ENCODE results near the gene UBE4A.

DNA sequence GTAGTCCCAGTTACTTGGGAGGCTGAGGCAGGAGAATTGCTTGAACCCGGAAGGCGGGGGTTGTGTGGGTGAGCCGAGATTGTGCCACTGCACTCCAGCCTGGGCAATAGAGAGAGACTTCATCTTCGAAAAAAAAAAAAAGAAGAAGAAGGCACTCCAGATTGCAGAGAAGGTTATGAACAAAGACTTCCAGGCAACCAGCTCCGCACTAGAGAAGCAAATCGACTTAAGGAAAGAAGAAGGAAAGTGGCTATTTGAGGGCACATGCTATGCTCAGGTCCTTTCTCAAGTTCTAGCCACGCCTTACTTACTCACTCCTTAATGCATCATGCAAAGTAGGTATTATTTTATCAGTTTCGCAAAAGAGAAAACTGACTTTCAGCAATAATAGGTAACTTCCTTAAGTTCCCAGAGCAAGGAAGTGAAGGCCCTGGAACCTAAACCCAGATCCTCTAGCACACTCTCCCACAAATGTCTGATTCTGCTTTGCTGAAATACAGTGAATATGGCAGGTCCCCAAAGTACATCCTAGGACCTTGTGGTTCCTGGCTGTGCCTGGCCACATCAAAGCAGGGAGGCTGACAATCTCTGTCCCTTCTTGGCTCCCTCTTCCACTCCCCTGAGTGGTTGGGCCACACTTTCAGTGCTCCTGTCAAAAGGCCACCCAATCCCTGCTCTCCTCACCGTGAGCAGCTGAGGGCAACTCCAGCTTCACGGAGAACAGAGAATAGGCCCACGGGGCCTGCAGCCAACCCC lies 40.6 kb upstream of the UBE4A start:
- TF ChIP-seq, protein P1, sequence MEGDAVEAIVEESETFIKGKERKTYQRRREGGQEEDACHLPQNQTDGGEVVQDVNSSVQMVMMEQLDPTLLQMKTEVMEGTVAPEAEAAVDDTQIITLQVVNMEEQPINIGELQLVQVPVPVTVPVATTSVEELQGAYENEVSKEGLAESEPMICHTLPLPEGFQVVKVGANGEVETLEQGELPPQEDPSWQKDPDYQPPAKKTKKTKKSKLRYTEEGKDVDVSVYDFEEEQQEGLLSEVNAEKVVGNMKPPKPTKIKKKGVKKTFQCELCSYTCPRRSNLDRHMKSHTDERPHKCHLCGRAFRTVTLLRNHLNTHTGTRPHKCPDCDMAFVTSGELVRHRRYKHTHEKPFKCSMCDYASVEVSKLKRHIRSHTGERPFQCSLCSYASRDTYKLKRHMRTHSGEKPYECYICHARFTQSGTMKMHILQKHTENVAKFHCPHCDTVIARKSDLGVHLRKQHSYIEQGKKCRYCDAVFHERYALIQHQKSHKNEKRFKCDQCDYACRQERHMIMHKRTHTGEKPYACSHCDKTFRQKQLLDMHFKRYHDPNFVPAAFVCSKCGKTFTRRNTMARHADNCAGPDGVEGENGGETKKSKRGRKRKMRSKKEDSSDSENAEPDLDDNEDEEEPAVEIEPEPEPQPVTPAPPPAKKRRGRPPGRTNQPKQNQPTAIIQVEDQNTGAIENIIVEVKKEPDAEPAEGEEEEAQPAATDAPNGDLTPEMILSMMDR (IDR thresholded peaks at IDR 0.05): no peak
- no peak for TF ChIP-seq ZFX (IDR thresholded peaks at IDR 0.05; ENCODE audit: borderline replicate concordance)
